ENCODE measurements around the gene DHRS11.
"Not testable (repeated sequence)": the region's sequence is repeated elsewhere in the genome, so short reads cannot be mapped to it uniquely, and the experiment has no call there.

Gene DHRS11

GRCh38 chr17:36594626-36595401, 3.1 kb downstream of the DHRS11 start:
- peak; percentile 52 for DNase-seq

- no peak for DNase-seq
Observed at GRCh38 chr17:36597226-36597625, 5.5 kb downstream of the DHRS11 start.

- no peak for DNase-seq
Observed at GRCh38 chr17:36597866-36598777, 6.4 kb downstream of the DHRS11 start.

GRCh38 chr17:36598951-36599401, 7.3 kb downstream of the DHRS11 start:
- no peak for DNase-seq

GRCh38 chr17:36599546-36600250, 8.0 kb downstream of the DHRS11 start:
- no peak for DNase-seq

GRCh38 chr17:36600465-36600864, 8.8 kb downstream of the DHRS11 start:
- no peak for DNase-seq

GRCh38 chr17:36600936-36601302, 9.2 kb downstream of the DHRS11 start:
- no peak for DNase-seq

- DNase-seq: peak; percentile 98
Observed at GRCh38 chr17:36601303-36602029, 9.8 kb downstream of the DHRS11 start, which contains the start of gene MRM1. TSS of gene MRM1 (plus strand) at chr17:36601583. CDS start at chr17:36601811, 228 bp downstream.

GRCh38 chr17:36602030-36602748, 10.5 kb downstream of the DHRS11 start:
- peak; percentile 85 for DNase-seq

GRCh38 chr17:36602924-36603384, 11.3 kb downstream of the DHRS11 start:
- peak; percentile 90 for DNase-seq

GRCh38 chr17:36605028-36605427, 13.3 kb downstream of the DHRS11 start:
- DNase-seq: not testable (repeated sequence)

- no peak for DNase-seq
Observed at GRCh38 chr17:36608280-36608679, 16.6 kb downstream of the DHRS11 start.

GRCh38 chr17:36608794-36609497, 17.3 kb downstream of the DHRS11 start:
- peak; percentile 81 for DNase-seq

GRCh38 chr17:36609498-36609862, 17.8 kb downstream of the DHRS11 start:
- no peak for DNase-seq

- no peak for DNase-seq
Observed at GRCh38 chr17:36610474-36610873, 18.8 kb downstream of the DHRS11 start.

- DNase-seq: no peak
Observed at GRCh38 chr17:36611345-36612072, 19.8 kb downstream of the DHRS11 start.

GRCh38 chr17:36612323-36612722, 20.6 kb downstream of the DHRS11 start:
- no peak for DNase-seq

GRCh38 chr17:36613155-36613554, 21.5 kb downstream of the DHRS11 start:
- no peak for DNase-seq

GRCh38 chr17:36614081-36614480, 22.4 kb downstream of the DHRS11 start:
- DNase-seq: no peak

- no peak for DNase-seq
Observed at GRCh38 chr17:36614933-36615332, 23.3 kb downstream of the DHRS11 start.
